ENCODE results near the gene TRAF2.

Gene TRAF2

DNA sequence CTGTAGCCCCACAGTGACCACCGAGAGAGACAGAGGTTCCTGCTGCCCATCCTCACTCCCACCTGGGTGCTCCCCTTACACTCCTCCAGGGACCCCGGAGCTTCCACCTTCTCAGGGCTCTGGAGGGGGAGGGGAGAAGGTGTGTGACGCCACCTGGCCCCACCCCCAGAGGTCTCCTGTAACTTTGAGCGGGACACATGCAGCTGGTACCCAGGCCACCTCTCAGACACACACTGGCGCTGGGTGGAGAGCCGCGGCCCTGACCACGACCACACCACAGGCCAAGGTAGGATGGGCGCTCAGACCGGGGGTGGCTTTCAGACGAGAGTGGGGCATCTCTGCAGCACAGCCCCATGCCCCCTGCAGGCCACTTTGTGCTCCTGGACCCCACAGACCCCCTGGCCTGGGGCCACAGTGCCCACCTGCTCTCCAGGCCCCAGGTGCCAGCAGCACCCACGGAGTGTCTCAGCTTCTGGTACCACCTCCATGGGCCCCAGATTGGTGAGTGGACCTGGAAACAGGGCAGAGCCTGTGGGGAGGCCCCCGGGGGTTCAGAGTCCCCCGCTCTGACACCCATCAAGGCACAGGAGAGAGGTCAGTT, 29.7 kb upstream of the TRAF2 start:
- Histone ChIP-seq H3K4me3 (replicated peaks; ENCODE audit: low read depth, low read length) (no peak overlapping the region), H3K36me3 (ENCODE audit: control insufficient read depth, insufficient read depth, low read length) (peaks cover 15% of the 10 kb centered on the region), H3K27me3 (replicated peaks; ENCODE audit: control insufficient read depth, insufficient read depth, low read length) (no peaks in the 10 kb centered on the region)
- TF ChIP-seq, protein P1, sequence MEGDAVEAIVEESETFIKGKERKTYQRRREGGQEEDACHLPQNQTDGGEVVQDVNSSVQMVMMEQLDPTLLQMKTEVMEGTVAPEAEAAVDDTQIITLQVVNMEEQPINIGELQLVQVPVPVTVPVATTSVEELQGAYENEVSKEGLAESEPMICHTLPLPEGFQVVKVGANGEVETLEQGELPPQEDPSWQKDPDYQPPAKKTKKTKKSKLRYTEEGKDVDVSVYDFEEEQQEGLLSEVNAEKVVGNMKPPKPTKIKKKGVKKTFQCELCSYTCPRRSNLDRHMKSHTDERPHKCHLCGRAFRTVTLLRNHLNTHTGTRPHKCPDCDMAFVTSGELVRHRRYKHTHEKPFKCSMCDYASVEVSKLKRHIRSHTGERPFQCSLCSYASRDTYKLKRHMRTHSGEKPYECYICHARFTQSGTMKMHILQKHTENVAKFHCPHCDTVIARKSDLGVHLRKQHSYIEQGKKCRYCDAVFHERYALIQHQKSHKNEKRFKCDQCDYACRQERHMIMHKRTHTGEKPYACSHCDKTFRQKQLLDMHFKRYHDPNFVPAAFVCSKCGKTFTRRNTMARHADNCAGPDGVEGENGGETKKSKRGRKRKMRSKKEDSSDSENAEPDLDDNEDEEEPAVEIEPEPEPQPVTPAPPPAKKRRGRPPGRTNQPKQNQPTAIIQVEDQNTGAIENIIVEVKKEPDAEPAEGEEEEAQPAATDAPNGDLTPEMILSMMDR (IDR thresholded peaks at IDR 0.05; ENCODE audit: insufficient read depth, low read length, poor library complexity, severe bottlenecking) = peak; percentile 10
- DNase-seq (ENCODE audit: extremely low read depth, insufficient read length) = peak; percentile 8

DNA sequence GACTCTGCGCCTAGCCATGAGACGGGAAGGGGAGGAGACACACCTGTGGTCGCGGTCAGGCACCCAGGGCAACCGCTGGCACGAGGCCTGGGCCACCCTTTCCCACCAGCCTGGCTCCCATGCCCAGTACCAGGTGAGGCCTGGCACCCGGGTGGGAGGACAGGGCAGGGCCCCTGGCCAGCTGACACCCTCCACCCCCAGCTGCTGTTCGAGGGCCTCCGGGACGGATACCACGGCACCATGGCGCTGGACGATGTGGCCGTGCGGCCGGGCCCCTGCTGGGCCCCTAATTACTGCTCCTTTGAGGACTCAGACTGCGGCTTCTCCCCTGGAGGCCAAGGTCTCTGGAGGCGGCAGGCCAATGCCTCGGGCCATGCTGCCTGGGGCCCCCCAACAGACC, 29.1 kb upstream of the TRAF2 start:
- DNase-seq (ENCODE audit: extremely low read depth, insufficient read length) = peak; percentile 14
- peaks cover 19% of the 10 kb centered on the region for H3K36me3 ChIP-seq (ENCODE audit: control insufficient read depth, insufficient read depth, low read length)
- H3K4me3 ChIP-seq (replicated peaks; ENCODE audit: low read depth, low read length) = no peak overlapping the region
- TF ChIP-seq, protein P1 (IDR thresholded peaks at IDR 0.05; ENCODE audit: insufficient read depth, low read length, poor library complexity, severe bottlenecking) = no peak
- no peaks in the 10 kb centered on the region for H3K27me3 ChIP-seq (replicated peaks; ENCODE audit: control insufficient read depth, insufficient read depth, low read length)

DNA sequence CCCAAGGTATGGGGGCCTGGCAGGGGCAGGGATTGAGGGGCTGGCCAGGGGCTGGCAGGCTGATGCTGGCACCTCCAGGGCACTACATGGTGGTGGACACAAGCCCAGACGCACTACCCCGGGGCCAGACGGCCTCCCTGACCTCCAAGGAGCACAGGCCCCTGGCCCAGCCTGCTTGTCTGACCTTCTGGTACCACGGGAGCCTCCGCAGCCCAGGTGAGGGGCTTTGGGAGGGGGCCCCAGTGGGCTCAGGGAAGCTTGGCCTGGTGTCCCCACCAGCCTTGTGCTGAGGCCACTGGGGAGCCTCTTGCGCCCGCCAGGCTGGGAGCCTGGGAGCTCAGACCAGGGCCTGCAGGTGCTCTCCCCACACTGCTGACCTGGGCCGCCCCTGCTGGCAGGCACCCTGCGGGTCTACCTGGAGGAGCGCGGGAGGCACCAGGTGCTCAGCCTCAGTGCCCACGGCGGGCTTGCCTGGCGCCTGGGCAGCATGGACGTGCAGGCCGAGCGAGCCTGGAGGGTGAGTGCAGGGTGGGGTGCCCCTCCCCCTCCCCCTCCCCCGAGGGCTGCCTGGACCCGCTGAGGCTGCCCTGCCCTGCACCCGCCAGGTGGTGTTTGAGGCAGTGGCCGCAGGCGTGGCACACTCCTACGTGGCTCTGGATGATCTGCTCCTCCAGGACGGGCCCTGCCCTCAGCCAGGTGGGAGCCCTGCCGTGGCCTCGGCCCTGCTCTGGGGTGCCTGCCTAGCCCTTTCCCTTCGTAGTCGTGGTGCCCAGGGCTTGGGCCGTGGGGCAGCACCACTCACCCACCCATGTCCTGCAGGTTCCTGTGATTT, 28.5 kb upstream of the TRAF2 start:
- DNase-seq (ENCODE audit: extremely low read depth, insufficient read length) = no peak
- Histone ChIP-seq H3K27me3 (replicated peaks; ENCODE audit: control insufficient read depth, insufficient read depth, low read length) (no peaks in the 10 kb centered on the region), H3K36me3 (ENCODE audit: control insufficient read depth, insufficient read depth, low read length) (peaks cover 23% of the 10 kb centered on the region), H3K4me3 (replicated peaks; ENCODE audit: low read depth, low read length) (no peak overlapping the region)
- TF ChIP-seq, protein P1 (IDR thresholded peaks at IDR 0.05; ENCODE audit: insufficient read depth, low read length, poor library complexity, severe bottlenecking) = no peak

DNA sequence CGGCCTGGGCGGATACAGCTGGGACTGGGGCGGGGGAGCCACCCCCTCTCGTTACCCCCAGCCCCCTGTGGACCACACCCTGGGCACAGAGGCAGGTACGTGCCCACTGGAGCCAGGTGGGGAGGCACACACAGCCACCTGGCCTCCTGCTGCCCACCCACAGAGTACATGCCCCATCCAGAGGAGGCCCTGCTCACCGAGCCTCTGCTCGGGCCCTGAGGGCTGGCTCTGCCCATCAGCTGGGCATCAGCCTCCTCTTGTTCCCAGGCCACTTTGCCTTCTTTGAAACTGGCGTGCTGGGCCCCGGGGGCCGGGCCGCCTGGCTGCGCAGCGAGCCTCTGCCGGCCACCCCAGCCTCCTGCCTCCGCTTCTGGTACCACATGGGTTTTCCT, 27.9 kb upstream of the TRAF2 start:
- H3K27me3 ChIP-seq (replicated peaks; ENCODE audit: control insufficient read depth, insufficient read depth, low read length) = no peaks in the 10 kb centered on the region
- TF ChIP-seq, protein P1 (IDR thresholded peaks at IDR 0.05; ENCODE audit: insufficient read depth, low read length, poor library complexity, severe bottlenecking) = no peak
- no peak overlapping the region for H3K4me3 ChIP-seq (replicated peaks; ENCODE audit: low read depth, low read length)
- peaks cover 27% of the 10 kb centered on the region for H3K36me3 ChIP-seq (ENCODE audit: control insufficient read depth, insufficient read depth, low read length)
- DNase-seq (ENCODE audit: extremely low read depth, insufficient read length) = peak; percentile 18

DNA sequence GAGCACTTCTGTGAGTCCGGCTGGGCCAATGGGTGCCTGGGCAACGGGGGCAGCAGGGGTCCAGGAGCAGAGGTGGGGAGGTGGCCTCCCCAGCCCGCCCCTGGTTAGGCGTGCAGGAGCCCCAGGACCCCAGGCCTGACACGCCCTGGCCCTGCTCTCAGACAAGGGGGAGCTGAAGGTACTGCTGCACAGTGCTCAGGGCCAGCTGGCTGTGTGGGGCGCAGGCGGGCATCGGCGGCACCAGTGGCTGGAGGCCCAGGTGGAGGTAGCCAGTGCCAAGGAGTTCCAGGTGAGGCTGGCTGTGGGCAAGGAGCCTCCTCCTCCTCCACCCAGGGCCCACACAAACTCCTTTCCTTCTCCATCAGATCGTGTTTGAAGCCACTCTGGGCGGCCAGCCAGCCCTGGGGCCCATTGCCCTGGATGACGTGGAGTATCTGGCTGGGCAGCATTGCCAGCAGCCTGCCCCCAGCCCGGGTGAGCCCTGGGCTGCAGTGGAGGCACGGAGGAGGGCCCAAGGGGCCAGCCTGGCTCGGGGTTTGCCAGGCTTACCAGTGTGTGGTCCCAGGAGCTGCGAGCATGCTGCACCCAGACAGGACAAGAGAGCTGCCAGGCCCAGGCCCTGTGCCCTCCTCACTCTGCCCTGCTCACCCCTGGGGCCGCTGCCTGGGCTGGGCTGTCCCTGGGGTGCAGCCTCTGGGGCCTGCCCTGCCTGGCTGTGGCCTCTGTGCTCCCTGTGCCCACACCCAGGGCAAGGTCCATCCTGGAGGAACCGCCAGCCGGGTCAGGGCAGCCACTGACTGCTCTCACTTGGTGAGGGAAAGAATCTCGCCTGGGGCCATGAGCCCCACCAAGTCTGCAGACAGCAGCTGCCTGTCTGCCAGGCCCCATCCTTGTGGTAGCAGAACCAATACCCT, 27.2 kb upstream of the TRAF2 start:
- peaks cover 30% of the 10 kb centered on the region for H3K36me3 ChIP-seq (ENCODE audit: control insufficient read depth, insufficient read depth, low read length)
- TF ChIP-seq, protein P1 (IDR thresholded peaks at IDR 0.05; ENCODE audit: insufficient read depth, low read length, poor library complexity, severe bottlenecking) = no peak
- H3K4me3 ChIP-seq (replicated peaks; ENCODE audit: low read depth, low read length) = no peak overlapping the region
- no peaks in the 10 kb centered on the region for H3K27me3 ChIP-seq (replicated peaks; ENCODE audit: control insufficient read depth, insufficient read depth, low read length)
- peak; percentile 13 for DNase-seq (ENCODE audit: extremely low read depth, insufficient read length)
